HepG2 (cell line): ENCODE results near the gene PLCB1. TPM values are rescaled to one million over a fixed set of nuclear protein-coding genes. Genes with fewer than 3 reads are reported as not detected.

Source experiments
- BORCS8-MEF2B ChIP-seq: sonication (generic); formaldehyde crosslinking; IDR thresholded peaks from 2 replicates; pipeline ENCODE4 v1.8.0; 2022; ENCODE audit warnings: mild to moderate bottlenecking, missing genetic modification reagents
- CBX5 ChIP-seq: sonication (generic); formaldehyde crosslinking; IDR thresholded peaks from 2 replicates; pipeline ENCODE4 v1.4.0; 2020; ENCODE audit warnings: missing genetic modification reagents, borderline replicate concordance
- FOSL1 ChIP-seq: sonication (generic); formaldehyde crosslinking; IDR thresholded peaks from 2 replicates; pipeline ENCODE4 v1.9.0; 2021; ENCODE audit warnings: missing genetic modification reagents, borderline replicate concordance
- HMG20A ChIP-seq: IDR thresholded peaks from 2 replicates; pipeline ENCODE4 v1.6.1; 2016; ENCODE audit warnings: borderline replicate concordance
- HMG20B ChIP-seq: conservative IDR thresholded peaks from 2 replicates; pipeline ENCODE4 v1.6.1; 2016; ENCODE audit warnings: missing genetic modification reagents, missing compliant biosample characterization
- ISL2 ChIP-seq: sonication (generic); formaldehyde crosslinking; IDR thresholded peaks from 2 replicates; pipeline ENCODE4 v1.5.0; 2020; ENCODE audit warnings: missing genetic modification reagents
- KLF12 ChIP-seq: sonication (generic); formaldehyde crosslinking; IDR thresholded peaks from 2 replicates; pipeline ENCODE4 v1.4.0; 2020; ENCODE audit warnings: missing genetic modification reagents, borderline replicate concordance
- KMT2B ChIP-seq: IDR thresholded peaks from 2 replicates; pipeline ENCODE4 v1.6.1; 2016; ENCODE audit warnings: missing genetic modification reagents, missing compliant biosample characterization
- MTERF4 ChIP-seq: sonication (generic); formaldehyde crosslinking; IDR thresholded peaks from 2 replicates; pipeline ENCODE4 v1.8.0; 2023; ENCODE audit warnings: mild to moderate bottlenecking, missing genetic modification reagents
- NFATC3 ChIP-seq: sonication (generic); formaldehyde crosslinking; IDR thresholded peaks from 2 replicates; pipeline ENCODE4 v1.5.1; 2020; ENCODE audit warnings: mild to moderate bottlenecking, missing genetic modification reagents
- NONO ChIP-seq, 2 experiments: fragments of 450-650 bp in 1 of 2; sonication (generic) in 1 of 2; formaldehyde crosslinking in 1 of 2; IDR thresholded peaks in 1 of 2; conservative IDR thresholded peaks in 1 of 2; 2 replicates each; pipeline versions ENCODE4 v1.6.1 to v1.8.0; 2017 to 2022; ENCODE audit warnings: mild to moderate bottlenecking in 1 of 2, missing genetic modification reagents in 1 of 2, moderate library complexity in 1 of 2
- PHB2 ChIP-seq: fragments of 450-650 bp; IDR thresholded peaks from 2 replicates; pipeline ENCODE4 v1.6.1; 2018; ENCODE audit not compliant: partially characterized antibody
- SAFB2 ChIP-seq: sonication (generic); formaldehyde crosslinking; IDR thresholded peaks from 2 replicates; pipeline ENCODE4 v1.5.1; 2020; ENCODE audit warnings: missing genetic modification reagents, low read depth, mild to moderate bottlenecking, borderline replicate concordance
- SALL1 ChIP-seq: sonication (generic); formaldehyde crosslinking; IDR thresholded peaks from 2 replicates; pipeline ENCODE4 v1.8.0; 2022; ENCODE audit warnings: mild to moderate bottlenecking, missing genetic modification reagents
- SNAPC2 ChIP-seq: sonication (generic); formaldehyde crosslinking; IDR thresholded peaks from 2 replicates; pipeline ENCODE4 v1.8.1; 2022; ENCODE audit warnings: mild to moderate bottlenecking, missing genetic modification reagents
- SP1 ChIP-seq, 2 experiments: fragments of 450-650 bp in 1 of 2; sonication (generic) in 1 of 2; formaldehyde crosslinking in 1 of 2; IDR thresholded peaks; 2 replicates each; pipeline versions ENCODE4 v1.4.0 to v1.6.1; 2016 to 2020; ENCODE audit warnings: missing genetic modification reagents in 1 of 2
- STAT5B ChIP-seq: sonication (generic); formaldehyde crosslinking; IDR thresholded peaks from 2 replicates; pipeline ENCODE4 v1.4.0; 2020; ENCODE audit warnings: missing genetic modification reagents
- ZNF124 ChIP-seq: sonication (generic); formaldehyde crosslinking; IDR thresholded peaks from 2 replicates; pipeline ENCODE4 v1.4.0; 2020; ENCODE audit warnings: missing genetic modification reagents
- ZNF251 ChIP-seq: sonication (generic); formaldehyde crosslinking; IDR thresholded peaks from 2 replicates; pipeline ENCODE4 v1.9.0; 2021; ENCODE audit warnings: mild to moderate bottlenecking, missing genetic modification reagents
- ZNF281 ChIP-seq: sonication (generic); formaldehyde crosslinking; IDR thresholded peaks from 2 replicates; pipeline ENCODE4 v1.4.0; 2020; ENCODE audit warnings: missing genetic modification reagents, borderline replicate concordance
- polyA plus RNA-seq, 8 experiments: library from polyadenylated mRNA; depleted of rRNA in 3 of 8; stranded (reverse) in 7 of 8; unstranded in 1 of 8; fragments of >200 nt; fragmentation: Illumina TruSeq in 4 of 8; extraction: Trizol in 4 of 8; gene quantifications; 2 replicates each; pipeline versions ENCODE4 v1.2.1 to v1.2.3, GENCODE V29; 2011 to 2016; ENCODE audit warnings: low read depth in 4 of 8, missing spikeins in 1 of 8, mixed read lengths in 1 of 8; ENCODE audit not compliant: insufficient read depth in 1 of 8
- total RNA-seq, 5 experiments: library from RNA; depleted of rRNA; stranded (reverse); fragments of >200 nt; fragmentation: Illumina TruSeq; extraction: Trizol; gene quantifications; 2 replicates each; pipeline ENCODE4 v1.2.3, GENCODE V29; 2016; ENCODE audit warnings: low read depth in 1 of 5
- TF ChIP-seq, protein P1 (sequence below): sonication (generic); formaldehyde crosslinking; IDR thresholded peaks from 2 replicates; pipeline ENCODE4 v1.4.0; 2020; ENCODE audit warnings: missing genetic modification reagents
- TF ChIP-seq, protein P2 (sequence below): sonication (generic); formaldehyde crosslinking; IDR thresholded peaks from 2 replicates; pipeline ENCODE4 v1.4.0; 2020; ENCODE audit warnings: missing genetic modification reagents

Gene PLCB1
- total and polyA plus RNA-seq, 2 of the 13 experiments (the other 11 are each of a cell fraction or from before 2014, with no cell fraction given), result 42.4 to 55.9 TPM

DNA sequence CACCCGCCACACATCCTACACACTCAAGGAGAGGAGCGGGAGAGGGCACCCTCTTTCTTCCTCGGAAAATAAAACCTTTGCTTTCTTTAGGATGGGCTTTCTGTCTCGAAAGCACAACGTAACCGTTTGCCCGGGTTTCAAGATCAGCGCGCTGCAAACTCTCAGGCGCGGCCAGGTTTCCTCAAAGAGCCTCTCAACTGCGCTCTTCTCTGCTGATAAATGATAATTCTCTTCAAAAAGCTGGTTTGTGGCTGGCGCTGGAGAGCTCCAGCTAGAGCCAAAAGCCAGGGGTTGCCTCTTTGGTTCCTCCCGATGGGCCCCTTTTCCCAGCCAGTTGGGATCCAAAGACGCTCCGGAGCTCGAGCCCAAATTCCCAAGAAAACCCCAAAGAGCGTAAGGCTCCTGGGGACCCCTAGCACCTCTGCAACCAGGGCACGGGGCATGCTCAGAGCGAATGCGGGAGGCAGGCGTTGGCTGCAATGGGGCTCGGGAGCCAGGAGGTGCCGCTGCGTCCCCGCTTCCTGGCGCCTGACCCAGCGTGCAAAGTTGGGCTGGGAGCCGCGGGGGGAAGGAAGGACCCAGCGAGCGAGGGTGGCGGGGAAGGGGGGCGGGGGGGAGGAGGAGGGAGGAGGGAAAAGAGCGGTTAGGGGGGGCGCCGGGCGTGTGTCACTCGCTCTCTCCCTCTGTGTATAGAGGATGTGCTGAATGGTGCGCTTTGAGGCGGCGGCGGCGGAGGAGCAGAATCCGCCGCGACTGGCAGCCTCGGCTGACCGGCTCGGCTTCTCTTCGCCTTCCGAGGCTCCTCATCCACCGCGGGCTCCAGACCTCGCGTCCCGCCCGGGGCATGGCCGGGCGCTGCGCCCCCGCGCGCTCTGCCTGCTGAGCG is at the start of gene PLCB1 (continued):
- TF ChIP-seq, protein P1, sequence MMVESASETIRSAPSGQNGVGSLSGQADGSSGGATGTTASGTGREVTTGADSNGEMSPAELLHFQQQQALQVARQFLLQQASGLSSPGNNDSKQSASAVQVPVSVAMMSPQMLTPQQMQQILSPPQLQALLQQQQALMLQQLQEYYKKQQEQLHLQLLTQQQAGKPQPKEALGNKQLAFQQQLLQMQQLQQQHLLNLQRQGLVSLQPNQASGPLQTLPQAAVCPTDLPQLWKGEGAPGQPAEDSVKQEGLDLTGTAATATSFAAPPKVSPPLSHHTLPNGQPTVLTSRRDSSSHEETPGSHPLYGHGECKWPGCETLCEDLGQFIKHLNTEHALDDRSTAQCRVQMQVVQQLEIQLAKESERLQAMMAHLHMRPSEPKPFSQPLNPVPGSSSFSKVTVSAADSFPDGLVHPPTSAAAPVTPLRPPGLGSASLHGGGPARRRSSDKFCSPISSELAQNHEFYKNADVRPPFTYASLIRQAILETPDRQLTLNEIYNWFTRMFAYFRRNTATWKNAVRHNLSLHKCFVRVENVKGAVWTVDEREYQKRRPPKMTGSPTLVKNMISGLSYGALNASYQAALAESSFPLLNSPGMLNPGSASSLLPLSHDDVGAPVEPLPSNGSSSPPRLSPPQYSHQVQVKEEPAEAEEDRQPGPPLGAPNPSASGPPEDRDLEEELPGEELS (CRISPR knock-in tag), result peak; percentile 67
- TF ChIP-seq KMT2B (CRISPR knock-in tag) (peak; percentile 91), PHB2 (no peak), ZNF281 (CRISPR knock-in tag) (peak; percentile 74; the same call in 1 of the 2 replicates), ISL2 (CRISPR knock-in tag) (peak; percentile 11; the same call in 1 of the 2 replicates), SP1 (IDR thresholded peaks at IDR 0.05) (no peak), SP1 (CRISPR knock-in tag; IDR thresholded peaks at IDR 0.05) (peak; percentile 69; the same call in 1 of the 2 replicates), MTERF4 (no peak), ZNF124 (CRISPR knock-in tag) (peak; percentile 69; the same call in 1 of the 2 replicates), SALL1 (CRISPR knock-in tag) (peak; percentile 95), HMG20A (CRISPR knock-in tag) (peak; percentile 73; the same call in 1 of the 2 replicates), FOSL1 (CRISPR knock-in tag) (no peak), HMG20B (CRISPR knock-in tag) (no peak), NFATC3 (CRISPR knock-in tag) (no peak), SNAPC2 (CRISPR knock-in tag) (no peak), SAFB2 (CRISPR knock-in tag) (peak; percentile 92; the same call in 1 of the 2 replicates), NONO (IDR thresholded peaks at IDR 0.05) (no peak), NONO (CRISPR knock-in tag; conservative IDR thresholded peaks at IDR 0.05) (peak; percentile 99), BORCS8-MEF2B (CRISPR knock-in tag) (no peak; the same call in 1 of the 2 replicates), STAT5B (CRISPR knock-in tag) (no peak), KLF12 (no peak), ZNF251 (CRISPR knock-in tag) (no peak), CBX5 (CRISPR knock-in tag) (peak; percentile 86; the same call in 1 of the 2 replicates)
- TF ChIP-seq, protein P2, sequence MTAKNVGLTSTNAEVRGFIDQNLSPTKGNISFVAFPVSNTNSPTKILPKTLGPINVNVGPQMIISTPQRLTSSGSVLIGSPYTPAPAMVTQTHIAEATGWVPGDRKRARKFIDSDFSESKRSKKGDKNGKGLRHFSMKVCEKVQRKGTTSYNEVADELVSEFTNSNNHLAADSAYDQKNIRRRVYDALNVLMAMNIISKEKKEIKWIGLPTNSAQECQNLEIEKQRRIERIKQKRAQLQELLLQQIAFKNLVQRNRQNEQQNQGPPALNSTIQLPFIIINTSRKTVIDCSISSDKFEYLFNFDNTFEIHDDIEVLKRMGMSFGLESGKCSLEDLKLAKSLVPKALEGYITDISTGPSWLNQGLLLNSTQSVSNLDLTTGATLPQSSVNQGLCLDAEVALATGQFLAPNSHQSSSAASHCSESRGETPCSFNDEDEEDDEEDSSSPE (CRISPR knock-in tag), result no peak; the same call in 1 of the 2 replicates
